Ovary (tissue), 3 donors: ENCODE measurements around the gene EFCAB5.

Experiments
- CTCF ChIP-seq, 3 donors: fragments of 450-650 bp in 2 of 3; fragments of 200-600 bp in 1 of 3; IDR thresholded peaks; one replicate each; pipeline versions ENCODE4 v1.5.1 to v1.8.0; 2016 to 2022; ENCODE audit warnings: antibody characterized with exemption in 3 of 3, mild to moderate bottlenecking in 1 of 3
- POLR2A ChIP-seq: fragments of 450-650 bp; IDR thresholded peaks from one replicate; pipeline ENCODE4 v1.6.1; 2017; ENCODE audit warnings: antibody characterized with exemption, mild to moderate bottlenecking, moderate library complexity
- donor health status: DM: no; HTN: no; CAD: no.

GRCh38 chr17:29933379-29933778 is 8.1 kb upstream of the EFCAB5 start:
- TF ChIP-seq CTCF (IDR thresholded peaks at IDR 0.05) (no peak), POLR2A (no peak)
